ENCODE measurements around the gene SPATA6. TPM values are rescaled to one million over a fixed set of nuclear protein-coding genes. Genes with fewer than 3 reads are reported as not detected.
"Not testable (repeated sequence)": the region's sequence is repeated elsewhere in the genome, so short reads cannot be mapped to it uniquely, and the experiment has no call there.

The SPATA6 gene
- total and polyA plus RNA-seq, 2 of the 8 experiments (the other 6 are each of a cell fraction or from before 2014, with no cell fraction given) = 2.4 to 17.2 TPM

- POLR2A ChIA-PET (ENCODE audit: partially characterized antibody) = no interaction called here
- H2AFZ ChIP-seq (ENCODE audit: low read length) = no peak overlapping the region
- CTCF ChIA-PET (ENCODE audit: partially characterized antibody) = interaction anchor here (0.8 kb wide), 1 partner anchor 11 kb away, joined by 4 read pairs; no protein-coding TSS in a partner anchor
Measured at GRCh38 chr1:48439380-48439779, 32.6 kb downstream of the SPATA6 start.

GRCh38 chr1:48437379-48437778 is 34.6 kb downstream of the SPATA6 start:
- H2BK120ac ChIP-seq (replicated peaks; ENCODE audit: low read depth, low read length); H4K8ac ChIP-seq (ENCODE audit: extremely low read depth, insufficient read depth, low read length); H2BK12ac ChIP-seq (ENCODE audit: low read depth, low read length); H3K4me2 ChIP-seq (ENCODE audit: insufficient read depth in 1 of 2, low read depth in 2 of 2, low read length in 2 of 2); H3K18ac ChIP-seq (ENCODE audit: extremely low read depth, low read length); H4K20me1 ChIP-seq (replicated peaks in 1 of 2; ENCODE audit: control insufficient read depth in 1 of 2, insufficient read depth in 2 of 2, low read length in 2 of 2); H3K9me3 ChIP-seq (ENCODE audit: insufficient read depth in 2 of 2, low read depth in 1 of 2, low read length in 1 of 2); H3K23me2 ChIP-seq (ENCODE audit: low read depth, low read length); H3K14ac ChIP-seq (ENCODE audit: insufficient read length); H3K27me3 ChIP-seq (replicated peaks in 1 of 4; ENCODE audit: control insufficient read depth in 3 of 4, extremely low read depth in 1 of 4, insufficient read depth in 3 of 4, low read length in 3 of 4); H3K23ac ChIP-seq (ENCODE audit: insufficient read length); H3K27ac ChIP-seq (ENCODE audit: low read depth, low read length); H4K5ac ChIP-seq (ENCODE audit: insufficient read length, low read depth, low read length); H4K91ac ChIP-seq (replicated peaks; ENCODE audit: insufficient read length, low read length); H2AK5ac ChIP-seq (ENCODE audit: low read depth, low read length); H3K9ac ChIP-seq (replicated peaks in 1 of 4; ENCODE audit: extremely low read depth in 1 of 4, low read depth in 3 of 4, low read length in 3 of 4); H3K4me1 ChIP-seq (replicated peaks in 1 of 4; ENCODE audit: control insufficient read depth in 3 of 4, insufficient read depth in 4 of 4, low read length in 3 of 4); H2BK5ac ChIP-seq (ENCODE audit: low read depth, low read length); H2BK15ac ChIP-seq (ENCODE audit: low read length); H3K36me3 ChIP-seq (ENCODE audit: control insufficient read depth in 2 of 4, insufficient read depth in 4 of 4, low read length in 3 of 4); H2AFZ ChIP-seq (ENCODE audit: low read length); POLR2A ChIA-PET (ENCODE audit: partially characterized antibody); H3K79me1 ChIP-seq (ENCODE audit: low read depth, low read length); FAIRE-seq; DNase-seq (ENCODE audit: low read depth in 1 of 2, low spot score in 2 of 2); H2BK20ac ChIP-seq (ENCODE audit: low read length); H3K56ac ChIP-seq (replicated peaks; ENCODE audit: insufficient read length, low read depth, low read length); CTCF ChIA-PET (ENCODE audit: partially characterized antibody); H3K4me3 ChIP-seq (ENCODE audit: extremely low read depth in 1 of 4, insufficient read depth in 2 of 4, low read depth in 3 of 4, low read length in 4 of 4); H3K79me2 ChIP-seq (ENCODE audit: control insufficient read depth in 1 of 2, insufficient read depth in 2 of 2, low read length in 2 of 2); H3K4ac ChIP-seq (replicated peaks; ENCODE audit: insufficient read length, low read depth, low read length): not testable (repeated sequence)

More at GRCh38 chr1:48439380-48439779, 32.6 kb downstream of the SPATA6 start:
- Histone ChIP-seq H2BK5ac (ENCODE audit: low read depth, low read length) (no peak overlapping the region), H3K9ac (replicated peaks in 1 of 4; ENCODE audit: extremely low read depth in 1 of 4, low read depth in 3 of 4, low read length in 3 of 4) (no peak overlapping the region), H3K36me3 (ENCODE audit: control insufficient read depth in 2 of 4, insufficient read depth in 4 of 4, low read length in 3 of 4) (peaks cover 0 to 11% (median 0%) of the 10 kb centered on the region in 4 experiments; a peak in 2 of 8 replicates), H4K91ac (replicated peaks; ENCODE audit: insufficient read length, low read length) (no peak overlapping the region), H3K4me1 (replicated peaks in 1 of 4; ENCODE audit: control insufficient read depth in 3 of 4, insufficient read depth in 4 of 4, low read length in 3 of 4) (no peaks in the 10 kb centered on the region), H2BK12ac (ENCODE audit: low read depth, low read length) (no peak overlapping the region), H2BK20ac (ENCODE audit: low read length) (no peak overlapping the region), H3K4me3 (ENCODE audit: extremely low read depth in 1 of 4, insufficient read depth in 2 of 4, low read depth in 3 of 4, low read length in 4 of 4) (no peak overlapping the region), H2BK120ac (replicated peaks; ENCODE audit: low read depth, low read length) (no peak overlapping the region), H3K9me3 (ENCODE audit: insufficient read depth in 2 of 2, low read depth in 1 of 2, low read length in 1 of 2) (peaks cover 7 to 17% of the 10 kb centered on the region in 2 experiments; a peak in 2 of 4 replicates), H3K79me1 (ENCODE audit: low read depth, low read length) (no peaks in the 10 kb centered on the region), H3K27ac (ENCODE audit: low read depth, low read length) (no peak overlapping the region), H3K14ac (ENCODE audit: insufficient read length) (no peak overlapping the region), H3K4me2 (ENCODE audit: insufficient read depth in 1 of 2, low read depth in 2 of 2, low read length in 2 of 2) (no peak overlapping the region), H4K20me1 (replicated peaks in 1 of 2; ENCODE audit: control insufficient read depth in 1 of 2, insufficient read depth in 2 of 2, low read length in 2 of 2) (no peaks in the 10 kb centered on the region), H2AK5ac (ENCODE audit: low read depth, low read length) (no peak overlapping the region), H3K23ac (ENCODE audit: insufficient read length) (no peak overlapping the region), H3K18ac (ENCODE audit: extremely low read depth, low read length) (no peak overlapping the region), H3K23me2 (ENCODE audit: low read depth, low read length) (no peaks in the 10 kb centered on the region; the same call in 1 of the 2 replicates), H3K56ac (replicated peaks; ENCODE audit: insufficient read length, low read depth, low read length) (no peak overlapping the region), H3K4ac (replicated peaks; ENCODE audit: insufficient read length, low read depth, low read length) (no peak overlapping the region), H3K79me2 (ENCODE audit: control insufficient read depth in 1 of 2, insufficient read depth in 2 of 2, low read length in 2 of 2) (no peaks in the 10 kb centered on the region), H3K27me3 (replicated peaks in 1 of 4; ENCODE audit: control insufficient read depth in 3 of 4, extremely low read depth in 1 of 4, insufficient read depth in 3 of 4, low read length in 3 of 4) (no peaks in the 10 kb centered on the region), H4K8ac (ENCODE audit: extremely low read depth, insufficient read depth, low read length) (no peak overlapping the region), H4K5ac (ENCODE audit: insufficient read length, low read depth, low read length) (no peak overlapping the region), H2BK15ac (ENCODE audit: low read length) (no peak overlapping the region)
- TF ChIP-seq GABPA (IDR thresholded peaks at IDR 0.05; ENCODE audit: borderline replicate concordance, insufficient read depth, low read length) = no peak
- no peak for TF ChIP-seq RFX5 (IDR thresholded peaks at IDR 0.05; ENCODE audit: borderline replicate concordance, low read depth, low read length)
- TF ChIP-seq YY1 (IDR thresholded peaks at IDR 0.05; ENCODE audit: low read depth, low read length) = no peak
- no peak for TF ChIP-seq SIX5 (IDR thresholded peaks at IDR 0.05; ENCODE audit: low read depth, low read length)
- no peak for TF ChIP-seq TEAD4 (IDR thresholded peaks at IDR 0.05; ENCODE audit: low read depth, low read length)
- TF ChIP-seq SP2 (IDR thresholded peaks at IDR 0.05; ENCODE audit: low read length) = no peak
- WGBS, 2 experiments (ENCODE audit: extremely low coverage in 1 of 2, insufficient coverage in 1 of 2, insufficient read length in 1 of 2, insufficient replicate concordance in 2 of 2, low coverage in 1 of 2, low lambda C conversion rate in 2 of 2, missing lambda C conversion rate in 1 of 2) = 95% methylated on average over 9 of the region's 9 CpGs; no CpG with 5 or more reads in 1 of the 2 experiments
- no peak for DNase-seq (ENCODE audit: low read depth in 1 of 2, low spot score in 2 of 2)
- no peak for FAIRE-seq

All from H1 (cell line).